AML-193 (cell line): Measurements from ENCODE around the gene CTSH.

Experiments used
- DNase-seq, 2 experiments: peaks; one replicate each; lab custom pipeline; 2025; lab: John Stamatoyannopoulos, UW

The CTSH gene

GRCh38 chr15:78977591-78978347, 32.9 kb upstream of the CTSH start:
- DNase-seq = no peak

- no peak for DNase-seq
Measured at GRCh38 chr15:78977091-78977571, 32.3 kb upstream of the CTSH start.

- no peak for DNase-seq
Measured at GRCh38 chr15:78976691-78977090, 31.8 kb upstream of the CTSH start.

- no peak for DNase-seq
Measured at GRCh38 chr15:78974272-78974918, 29.5 kb upstream of the CTSH start.

- no peak for DNase-seq
Measured at GRCh38 chr15:78969687-78970349, 25.0 kb upstream of the CTSH start.

GRCh38 chr15:78968539-78969271, 23.9 kb upstream of the CTSH start:
- no peak for DNase-seq

GRCh38 chr15:78968114-78968513, 23.3 kb upstream of the CTSH start:
- no peak for DNase-seq

GRCh38 chr15:78960308-78960707, 15.5 kb upstream of the CTSH start:
- no peak for DNase-seq

GRCh38 chr15:78959360-78959759, 14.5 kb upstream of the CTSH start:
- no peak for DNase-seq

- no peak for DNase-seq
Measured at GRCh38 chr15:78957416-78958093, 12.7 kb upstream of the CTSH start.

GRCh38 chr15:78956937-78957336, 12.1 kb upstream of the CTSH start:
- no peak for DNase-seq

GRCh38 chr15:78955355-78955754, 10.5 kb upstream of the CTSH start:
- DNase-seq = no peak

- DNase-seq = no peak
Measured at GRCh38 chr15:78951841-78952238, 7.0 kb upstream of the CTSH start.

- DNase-seq = no peak
Measured at GRCh38 chr15:78950902-78951840, 6.3 kb upstream of the CTSH start.

GRCh38 chr15:78950343-78950742, 5.5 kb upstream of the CTSH start:
- DNase-seq = no peak

GRCh38 chr15:78949461-78949860, 4.6 kb upstream of the CTSH start:
- no peak for DNase-seq

GRCh38 chr15:78947506-78947905, 2.7 kb upstream of the CTSH start:
- no peak for DNase-seq

- no peak for DNase-seq
Measured at GRCh38 chr15:78946493-78946892, 1.6 kb upstream of the CTSH start.

GRCh38 chr15:78944202-78944625, 632 bp downstream of the CTSH start:
- DNase-seq = no peak

- no peak for DNase-seq
Measured at GRCh38 chr15:78943692-78944091, 1.2 kb downstream of the CTSH start.

- DNase-seq = no peak
Measured at GRCh38 chr15:78942741-78943140, 2.1 kb downstream of the CTSH start.
